Measurements from ENCODE around the gene PODXL2.

GRCh38 chr3:127637546-127637945 lies 8.6 kb downstream of the PODXL2 start:
- no peak for TF ChIP-seq CTCF (IDR thresholded peaks at IDR 0.05)
- no peak for TF ChIP-seq EZH2 (IDR thresholded peaks at IDR 0.05; ENCODE audit: borderline replicate concordance, insufficient read depth, low read depth, low read length, poor library complexity, severe bottlenecking)

Measured in B cell (primary cell).